ENCODE results near the gene BEND5. TPM values are rescaled to one million over a fixed set of nuclear protein-coding genes. Genes with fewer than 3 reads are reported as not detected.

The BEND5 gene
- total and polyA plus RNA-seq, 7 experiments from 2014 or later: 3.6 to 12.6 (median 8.7) TPM

- no peaks in the 10 kb centered on the region for H3K4me1 Mint-ChIP-seq
- intact Hi-C loops (cut with micrococcal nuclease): no loop called here
- ATAC-seq: no peak
These were observed 58.5 kb downstream of the BEND5 start for GRCh38 chr1:48718116-48718630.

GRCh38 chr1:48717082-48717481, 59.6 kb downstream of the BEND5 start:
- CTCF ChIA-PET: no interaction called here
- Mint-ChIP-seq H3K4me1 (no peaks in the 10 kb centered on the region), H3K9me3 (no peaks in the 10 kb centered on the region), H3K36me3 (no peaks in the 10 kb centered on the region), H3K27ac (no peak overlapping the region), H3K4me3 (no peak overlapping the region), H3K27me3 (peaks cover 0 to under 1% (median 0%) of the 10 kb centered on the region in 5 donors)
- Histone ChIP-seq H3K27ac (ENCODE audit: low read depth, low read length) (no peak overlapping the region), H3K4me3 (ENCODE audit: low read length) (no peak overlapping the region), H3K4me1 (ENCODE audit: control insufficient read depth in 2 of 2, insufficient read depth in 2 of 2, low read length in 2 of 2) (no peaks in the 10 kb centered on the region), H3K36me3 (ENCODE audit: control insufficient read depth in 2 of 3, insufficient read depth in 3 of 3, low read length in 3 of 3) (no peaks in the 10 kb centered on the region), H3K27me3 (ENCODE audit: control insufficient read depth in 2 of 2, insufficient read depth in 2 of 2, low read length in 2 of 2) (no peaks in the 10 kb centered on the region), H3K9me3 (ENCODE audit: control insufficient read depth in 2 of 3, low read length in 3 of 3) (no peaks in the 10 kb centered on the region)
- DNase-seq (no peak), ATAC-seq (no peak)
- POLR2A ChIA-PET: no interaction called here
- intact Hi-C loops (cut with micrococcal nuclease): no loop called here

More at GRCh38 chr1:48718116-48718630, 58.5 kb downstream of the BEND5 start:
- no peaks in the 10 kb centered on the region for H3K4me1 ChIP-seq (ENCODE audit: control insufficient read depth in 2 of 2, insufficient read depth in 2 of 2, low read length in 2 of 2)
- ChIA-PET CTCF (no interaction called here), POLR2A (no interaction called here)
- H3K27ac Mint-ChIP-seq: no peak overlapping the region
- no peaks in the 10 kb centered on the region for H3K27me3 Mint-ChIP-seq
- H3K9me3 Mint-ChIP-seq: no peaks in the 10 kb centered on the region
- H3K4me3 ChIP-seq (ENCODE audit: low read length): no peak overlapping the region
- no peaks in the 10 kb centered on the region for H3K36me3 Mint-ChIP-seq
- H3K27me3 ChIP-seq (ENCODE audit: control insufficient read depth in 2 of 2, insufficient read depth in 2 of 2, low read length in 2 of 2): no peaks in the 10 kb centered on the region
- no peak for DNase-seq
- no peak overlapping the region for H3K4me3 Mint-ChIP-seq
- no peaks in the 10 kb centered on the region for H3K9me3 ChIP-seq (ENCODE audit: control insufficient read depth in 2 of 3, low read length in 3 of 3)
- H3K27ac ChIP-seq (ENCODE audit: low read depth, low read length): no peak overlapping the region
- no peaks in the 10 kb centered on the region for H3K36me3 ChIP-seq (ENCODE audit: control insufficient read depth in 2 of 3, insufficient read depth in 3 of 3, low read length in 3 of 3)

- ChIA-PET POLR2A (no interaction called here), CTCF (interaction anchor here (0.6 kb wide), 1 partner anchor 11 kb away, joined by 3 read pairs; no protein-coding TSS in a partner anchor)
- Mint-ChIP-seq H3K4me3 (no peak overlapping the region), H3K27ac (no peak overlapping the region), H3K9me3 (no peaks in the 10 kb centered on the region), H3K4me1 (no peaks in the 10 kb centered on the region), H3K27me3 (peaks cover 0 to 5% (median 0%) of the 10 kb centered on the region in 5 donors), H3K36me3 (no peaks in the 10 kb centered on the region)
- no peak for ATAC-seq
- H3K4me1 ChIP-seq (ENCODE audit: control insufficient read depth in 2 of 2, insufficient read depth in 2 of 2, low read length in 2 of 2): no peaks in the 10 kb centered on the region
- no peak for DNase-seq
- H3K27me3 ChIP-seq (ENCODE audit: control insufficient read depth in 2 of 2, insufficient read depth in 2 of 2, low read length in 2 of 2): no peaks in the 10 kb centered on the region
- no peaks in the 10 kb centered on the region for H3K9me3 ChIP-seq (ENCODE audit: control insufficient read depth in 2 of 3, low read length in 3 of 3)
- H3K4me3 ChIP-seq (ENCODE audit: low read length): no peak overlapping the region
- no peaks in the 10 kb centered on the region for H3K36me3 ChIP-seq (ENCODE audit: control insufficient read depth in 2 of 3, insufficient read depth in 3 of 3, low read length in 3 of 3)
- H3K27ac ChIP-seq (ENCODE audit: low read depth, low read length): no peak overlapping the region
- intact Hi-C loops (cut with micrococcal nuclease): no loop called here
These were observed 60.8 kb downstream of the BEND5 start for GRCh38 chr1:48715921-48716320.

- ATAC-seq: no peak
- peaks cover 0 to 10% (median 0%) of the 10 kb centered on the region in 5 donors for H3K27me3 Mint-ChIP-seq
- no peak overlapping the region for H3K27ac ChIP-seq (ENCODE audit: low read depth, low read length)
- intact Hi-C loops (cut with micrococcal nuclease): no loop called here
- no peaks in the 10 kb centered on the region for H3K4me1 ChIP-seq (ENCODE audit: control insufficient read depth in 2 of 2, insufficient read depth in 2 of 2, low read length in 2 of 2)
- no peak overlapping the region for H3K4me3 ChIP-seq (ENCODE audit: low read length)
- no peaks in the 10 kb centered on the region for H3K27me3 ChIP-seq (ENCODE audit: control insufficient read depth in 2 of 2, insufficient read depth in 2 of 2, low read length in 2 of 2)
- H3K36me3 Mint-ChIP-seq: no peaks in the 10 kb centered on the region
- H3K4me3 Mint-ChIP-seq: no peak overlapping the region
- H3K27ac Mint-ChIP-seq: no peak overlapping the region
- H3K4me1 Mint-ChIP-seq: no peaks in the 10 kb centered on the region
- no peaks in the 10 kb centered on the region for H3K9me3 ChIP-seq (ENCODE audit: control insufficient read depth in 2 of 3, low read length in 3 of 3)
- H3K9me3 Mint-ChIP-seq: no peaks in the 10 kb centered on the region
- POLR2A ChIA-PET: no interaction called here
- no peaks in the 10 kb centered on the region for H3K36me3 ChIP-seq (ENCODE audit: control insufficient read depth in 2 of 3, insufficient read depth in 3 of 3, low read length in 3 of 3)
- CTCF ChIA-PET: interaction anchor here (0.5 kb wide), 1 partner anchor 36 kb away, joined by 3 read pairs; no protein-coding TSS in a partner anchor
- no peak for DNase-seq
These were observed 65.8 kb downstream of the BEND5 start for GRCh38 chr1:48710915-48711314.

GRCh38 chr1:48710318-48710717, 66.4 kb downstream of the BEND5 start:
- Histone ChIP-seq H3K4me1 (ENCODE audit: control insufficient read depth in 2 of 2, insufficient read depth in 2 of 2, low read length in 2 of 2) (no peaks in the 10 kb centered on the region), H3K27me3 (ENCODE audit: control insufficient read depth in 2 of 2, insufficient read depth in 2 of 2, low read length in 2 of 2) (no peaks in the 10 kb centered on the region), H3K9me3 (ENCODE audit: control insufficient read depth in 2 of 3, low read length in 3 of 3) (no peaks in the 10 kb centered on the region), H3K36me3 (ENCODE audit: control insufficient read depth in 2 of 3, insufficient read depth in 3 of 3, low read length in 3 of 3) (no peaks in the 10 kb centered on the region), H3K4me3 (ENCODE audit: low read length) (no peak overlapping the region), H3K27ac (ENCODE audit: low read depth, low read length) (no peak overlapping the region)
- intact Hi-C loops (cut with micrococcal nuclease): no loop called here
- ATAC-seq: no peak
- DNase-seq: no peak
- CTCF ChIA-PET: interaction anchor here (0.5 kb wide), 1 partner anchor 36 kb away, joined by 3 read pairs; no protein-coding TSS in a partner anchor
- no peaks in the 10 kb centered on the region for H3K4me1 Mint-ChIP-seq
- peaks cover 0 to 11% (median 0%) of the 10 kb centered on the region in 5 donors for H3K27me3 Mint-ChIP-seq
- no peaks in the 10 kb centered on the region for H3K9me3 Mint-ChIP-seq
- no peak overlapping the region for H3K27ac Mint-ChIP-seq
- no peaks in the 10 kb centered on the region for H3K36me3 Mint-ChIP-seq
- no peak overlapping the region for H3K4me3 Mint-ChIP-seq
- POLR2A ChIA-PET: no interaction called here

GRCh38 chr1:48704736-48705135, 72.0 kb downstream of the BEND5 start:
- CTCF ChIA-PET: interaction anchor here (0.8 kb wide), 1 partner anchor 11 kb away, joined by 3 read pairs; no protein-coding TSS in a partner anchor
- ATAC-seq: no peak
- peaks cover 6 to 34% (median 19%) of the 10 kb centered on the region in 5 donors for H3K27me3 Mint-ChIP-seq

GRCh38 chr1:48701445-48701844, 75.2 kb downstream of the BEND5 start:
- no peaks in the 10 kb centered on the region for H3K9me3 ChIP-seq (ENCODE audit: control insufficient read depth in 2 of 3, low read length in 3 of 3)
- H3K27me3 ChIP-seq (ENCODE audit: control insufficient read depth in 2 of 2, insufficient read depth in 2 of 2, low read length in 2 of 2): no peaks in the 10 kb centered on the region
- Mint-ChIP-seq H3K4me1 (peaks cover 0 to 5% (median 0%) of the 10 kb centered on the region in 7 donors), H3K9me3 (peaks cover 0 to under 1% (median 0%) of the 10 kb centered on the region in 11 donors), H3K27me3 (peaks cover 14 to 32% (median 31%) of the 10 kb centered on the region in 5 donors), H3K27ac (no peak overlapping the region), H3K4me3 (no peak overlapping the region), H3K36me3 (no peaks in the 10 kb centered on the region)
- intact Hi-C loops (cut with micrococcal nuclease): no loop called here
- no peaks in the 10 kb centered on the region for H3K4me1 ChIP-seq (ENCODE audit: control insufficient read depth in 2 of 2, insufficient read depth in 2 of 2, low read length in 2 of 2)
- H3K27ac ChIP-seq (ENCODE audit: low read depth, low read length): no peak overlapping the region
- ChIA-PET CTCF (no interaction called here), POLR2A (no interaction called here)
- no peak overlapping the region for H3K4me3 ChIP-seq (ENCODE audit: low read length)
- H3K36me3 ChIP-seq (ENCODE audit: control insufficient read depth in 2 of 3, insufficient read depth in 3 of 3, low read length in 3 of 3): no peaks in the 10 kb centered on the region
- no peak for DNase-seq
- ATAC-seq: no peak

More at GRCh38 chr1:48704736-48705135, 72.0 kb downstream of the BEND5 start:
- no peak overlapping the region for H3K4me3 ChIP-seq (ENCODE audit: low read length)
- H3K27ac ChIP-seq (ENCODE audit: low read depth, low read length): no peak overlapping the region
- H3K36me3 ChIP-seq (ENCODE audit: control insufficient read depth in 2 of 3, insufficient read depth in 3 of 3, low read length in 3 of 3): no peaks in the 10 kb centered on the region
- DNase-seq: no peak
- POLR2A ChIA-PET: no interaction called here
- H3K9me3 ChIP-seq (ENCODE audit: control insufficient read depth in 2 of 3, low read length in 3 of 3): no peaks in the 10 kb centered on the region
- Mint-ChIP-seq H3K36me3 (no peaks in the 10 kb centered on the region), H3K27ac (no peak overlapping the region), H3K9me3 (no peaks in the 10 kb centered on the region), H3K4me3 (no peak overlapping the region), H3K4me1 (no peaks in the 10 kb centered on the region)
- no peaks in the 10 kb centered on the region for H3K4me1 ChIP-seq (ENCODE audit: control insufficient read depth in 2 of 2, insufficient read depth in 2 of 2, low read length in 2 of 2)
- intact Hi-C loops (cut with micrococcal nuclease): no loop called here
- no peaks in the 10 kb centered on the region for H3K27me3 ChIP-seq (ENCODE audit: control insufficient read depth in 2 of 2, insufficient read depth in 2 of 2, low read length in 2 of 2)

All from naive thymus-derived CD4-positive, alpha-beta T cell (primary cell).